Activated T-cell treated with anti-CD3 and anti-CD28 coated beads, Interleukin-2, amount 50 U/mL, for 72 hours (primary cell): Measurements from ENCODE around the gene MAP3K2. TPM values are rescaled to one million over a fixed set of nuclear protein-coding genes. Genes with fewer than 3 reads are reported as not detected.
"Not testable (repeated sequence)": the region's sequence is repeated elsewhere in the genome, so short reads cannot be mapped to it uniquely, and the experiment has no call there.

Experiments
- ATAC-seq, 2 donors: fragments of 150-1000 bp; cut with Tn5 transposase; replicated peaks in 1 of 2; 2 replicates each; pipeline ENCODE4 v1.10.0; 2021; ENCODE audit warnings: moderate library complexity in 2 of 2, mild to moderate bottlenecking in 1 of 2
- DNase-seq, 2 donors: peaks; one replicate each; pipeline ENCODE4 v3.0.0; 2021 to 2022; ENCODE audit warnings: mixed read lengths in 1 of 2
- H3K27ac Mint-ChIP-seq: one replicate; pipeline ENCODE4 v1.8.0; 2022; ENCODE audit warnings: mild to moderate bottlenecking, moderate library complexity, mixed read lengths
- H3K27me3 Mint-ChIP-seq: one replicate; pipeline ENCODE4 v1.8.0; 2022; ENCODE audit warnings: low read depth, mixed read lengths
- H3K36me3 Mint-ChIP-seq, 2 donors: one replicate each; pipeline ENCODE4 v1.8.0; 2022; ENCODE audit warnings: mixed read lengths in 2 of 2, mild to moderate bottlenecking in 1 of 2; ENCODE audit not compliant: insufficient read depth in 2 of 2
- H3K4me1 Mint-ChIP-seq: one replicate; pipeline ENCODE4 v1.8.0; 2022; ENCODE audit warnings: low read depth, mixed read lengths
- H3K4me3 Mint-ChIP-seq, 2 donors: one replicate each; pipeline ENCODE4 v1.8.0; 2022; ENCODE audit warnings: mild to moderate bottlenecking in 2 of 2, mixed read lengths in 2 of 2, moderate library complexity in 2 of 2
- H3K9me3 Mint-ChIP-seq, 2 donors: one replicate each; pipeline ENCODE4 v1.8.0; 2022; ENCODE audit warnings: mixed read lengths in 2 of 2
- total RNA-seq, 2 donors: library from RNA; stranded (reverse); gene quantifications; one replicate each; pipeline ENCODE4 v1.2.3, GENCODE V29; 2022

MAP3K2 gene
- total RNA-seq, 2 donors from 2014 or later, result 48.9 to 49.1 TPM

- no peak for DNase-seq
- Mint-ChIP-seq H3K4me3 (peak overlapping the region; percentile 43 to 73), H3K4me1 (peaks cover 26% of the 10 kb centered on the region), H3K9me3 (no peaks in the 10 kb centered on the region), H3K36me3 (peaks cover 0 to 3% of the 10 kb centered on the region in 2 donors), H3K27me3 (peaks cover 53% of the 10 kb centered on the region), H3K27ac (no peak overlapping the region)
- ATAC-seq, result no peak
Observed at GRCh38 chr2:127416506-127417001, 28.8 kb upstream of the MAP3K2 start.

- Mint-ChIP-seq H3K4me1 (peaks cover 33% of the 10 kb centered on the region), H3K27me3 (peaks cover 46% of the 10 kb centered on the region), H3K27ac (no peak overlapping the region), H3K4me3 (peak overlapping the region; percentile 43 to 73), H3K36me3 (peaks cover 0 to 3% of the 10 kb centered on the region in 2 donors), H3K9me3 (no peaks in the 10 kb centered on the region)
- ATAC-seq (peak; percentile 95 to 97), DNase-seq (peak; percentile 85 to 86)
Observed at GRCh38 chr2:127415593-127416505, 28.1 kb upstream of the MAP3K2 start.

DNA sequence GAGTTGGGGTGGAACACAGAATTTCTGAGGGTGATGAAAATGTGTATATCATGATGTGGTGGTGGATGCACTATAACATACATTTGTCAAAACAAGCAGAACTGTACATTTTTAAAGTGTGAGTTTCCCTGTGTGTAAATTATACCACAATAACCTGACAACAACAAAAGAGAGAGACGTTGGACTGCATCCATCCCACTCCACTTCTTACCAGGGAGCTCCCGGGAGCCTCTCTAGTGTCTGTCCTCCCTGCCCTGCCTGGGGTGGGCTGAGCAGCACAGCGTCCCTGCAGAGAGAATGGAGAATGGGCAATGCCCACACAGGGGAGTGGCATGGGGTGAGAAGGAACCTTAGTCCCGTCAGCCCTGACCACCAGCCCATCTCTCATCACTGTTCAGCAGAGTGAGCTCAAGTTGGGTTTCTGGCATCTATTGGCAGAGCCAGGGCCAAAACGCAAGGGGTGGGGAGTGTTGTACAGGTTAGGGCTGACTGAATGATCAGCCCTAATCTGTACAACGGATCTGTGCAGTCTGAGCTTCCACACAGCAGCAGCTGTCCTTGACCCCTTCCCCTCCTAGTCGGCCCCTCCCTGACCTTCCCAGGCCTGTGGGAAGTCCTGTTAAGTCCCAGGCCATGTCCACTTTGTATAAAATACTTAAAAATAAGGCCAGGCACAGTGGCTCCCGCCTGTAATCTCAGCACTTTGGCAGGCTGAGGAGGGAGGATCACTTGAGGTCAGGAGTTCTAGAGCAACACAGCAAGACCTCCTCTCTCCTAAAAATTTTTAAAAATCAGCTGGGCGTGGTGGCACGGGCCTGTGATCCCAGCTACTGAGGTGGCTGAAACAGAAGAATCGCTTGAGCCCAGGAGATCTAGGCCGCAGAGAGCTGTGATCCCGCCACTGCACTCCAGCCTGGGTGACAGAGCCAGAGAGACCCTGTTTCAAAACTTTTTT is 27.1 kb upstream of the MAP3K2 start:
- peaks cover 43% of the 10 kb centered on the region for H3K4me1 Mint-ChIP-seq
- ATAC-seq (no peak), DNase-seq (no peak)
- no peaks in the 10 kb centered on the region for H3K9me3 Mint-ChIP-seq
- peaks cover 37% of the 10 kb centered on the region for H3K27me3 Mint-ChIP-seq
- H3K36me3 Mint-ChIP-seq, result peaks cover 0 to 3% of the 10 kb centered on the region in 2 donors
- H3K4me3 Mint-ChIP-seq, result peak overlapping the region in 1 of 2 donors; percentile 36
- no peak overlapping the region for H3K27ac Mint-ChIP-seq

- ATAC-seq, result no peak
- no peak for DNase-seq
- Mint-ChIP-seq H3K9me3 (no peaks in the 10 kb centered on the region), H3K27me3 (peaks cover 37% of the 10 kb centered on the region), H3K27ac (no peak overlapping the region), H3K36me3 (peaks cover 0 to 3% of the 10 kb centered on the region in 2 donors), H3K4me1 (peaks cover 48% of the 10 kb centered on the region), H3K4me3 (peak overlapping the region in 1 of 2 donors; percentile 36)
Observed at GRCh38 chr2:127413782-127414637, 26.2 kb upstream of the MAP3K2 start.

DNA sequence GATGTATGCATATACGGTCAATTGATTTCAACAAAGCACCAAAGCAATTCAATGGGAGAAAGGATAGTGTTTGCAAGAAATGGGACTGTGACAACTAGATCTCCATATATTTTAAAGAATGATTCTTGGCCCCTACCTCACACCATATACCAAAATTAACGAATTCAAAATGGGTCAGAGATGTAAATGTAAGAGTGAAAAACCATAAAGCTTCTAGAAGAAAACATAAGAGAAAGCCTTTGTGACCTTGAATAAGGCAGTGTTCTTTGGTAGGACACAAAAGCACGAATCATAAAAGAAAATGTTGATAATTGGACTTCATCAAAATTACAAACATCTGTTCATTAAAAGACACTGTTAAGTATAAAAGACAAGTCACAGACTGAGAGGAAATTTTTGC is 25.4 kb upstream of the MAP3K2 start:
- no peak overlapping the region for H3K27ac Mint-ChIP-seq
- H3K9me3 Mint-ChIP-seq, result no peaks in the 10 kb centered on the region
- H3K4me1 Mint-ChIP-seq, result peaks cover 51% of the 10 kb centered on the region
- DNase-seq (no peak), ATAC-seq (no peak)
- H3K27me3 Mint-ChIP-seq, result peaks cover 36% of the 10 kb centered on the region
- H3K4me3 Mint-ChIP-seq, result no peak overlapping the region
- peaks cover 0 to 3% of the 10 kb centered on the region in 2 donors for H3K36me3 Mint-ChIP-seq

- no peak overlapping the region for H3K27ac Mint-ChIP-seq
- H3K36me3 Mint-ChIP-seq, result peaks cover 0 to 3% of the 10 kb centered on the region in 2 donors
- no peaks in the 10 kb centered on the region for H3K9me3 Mint-ChIP-seq
- peaks cover 42% of the 10 kb centered on the region for H3K4me1 Mint-ChIP-seq
- H3K27me3 Mint-ChIP-seq, result peaks cover 22% of the 10 kb centered on the region
- ATAC-seq (no peak), DNase-seq (no peak)
- peak overlapping the region; percentile 1 to 69 for H3K4me3 Mint-ChIP-seq
Observed at GRCh38 chr2:127411653-127412369, 24.0 kb upstream of the MAP3K2 start.

DNA sequence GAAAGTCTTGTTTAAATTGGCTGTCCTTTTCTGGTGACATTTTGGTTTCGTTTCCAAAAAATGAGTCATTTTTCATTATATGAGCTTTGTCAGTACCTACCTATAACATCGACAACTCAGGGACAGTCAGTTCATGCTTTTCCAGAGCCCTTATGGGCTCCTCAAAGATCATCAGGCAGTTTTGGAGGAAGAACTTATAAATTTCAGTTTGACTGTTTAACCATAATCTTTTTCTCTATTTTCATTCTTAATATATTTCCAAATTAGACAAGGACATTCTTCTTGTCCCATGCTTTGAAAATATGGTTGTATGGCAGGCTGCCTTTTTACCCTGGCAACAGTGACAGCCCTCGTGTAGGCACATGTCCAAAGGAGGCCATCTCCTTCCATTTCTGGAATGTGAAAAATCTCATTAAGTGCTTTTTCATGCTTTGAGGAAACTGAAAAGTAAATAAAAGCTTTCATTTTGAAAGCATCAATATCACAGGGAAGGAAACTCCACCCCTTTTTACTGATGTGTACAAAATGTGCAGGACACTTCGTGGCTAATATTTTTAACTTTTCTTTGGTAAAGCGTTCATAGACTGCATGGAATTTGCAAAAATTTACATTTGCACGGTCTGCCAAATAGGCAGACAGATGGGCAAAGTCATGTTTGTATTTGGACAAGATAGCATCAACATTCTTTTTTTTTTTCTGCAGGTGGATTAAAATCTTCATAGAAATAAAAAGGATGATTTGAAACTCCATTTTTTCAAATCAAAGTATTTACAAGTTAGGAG is 23.3 kb upstream of the MAP3K2 start:
- Mint-ChIP-seq H3K27me3 (peaks cover 20% of the 10 kb centered on the region), H3K4me3 (peak overlapping the region; percentile 69 to 85), H3K36me3 (peaks cover 0 to 3% of the 10 kb centered on the region in 2 donors), H3K4me1 (peaks cover 34% of the 10 kb centered on the region), H3K9me3 (no peaks in the 10 kb centered on the region), H3K27ac (peak overlapping the region; percentile 92)
- no peak for DNase-seq
- peak; percentile 51 to 55 for ATAC-seq

DNA sequence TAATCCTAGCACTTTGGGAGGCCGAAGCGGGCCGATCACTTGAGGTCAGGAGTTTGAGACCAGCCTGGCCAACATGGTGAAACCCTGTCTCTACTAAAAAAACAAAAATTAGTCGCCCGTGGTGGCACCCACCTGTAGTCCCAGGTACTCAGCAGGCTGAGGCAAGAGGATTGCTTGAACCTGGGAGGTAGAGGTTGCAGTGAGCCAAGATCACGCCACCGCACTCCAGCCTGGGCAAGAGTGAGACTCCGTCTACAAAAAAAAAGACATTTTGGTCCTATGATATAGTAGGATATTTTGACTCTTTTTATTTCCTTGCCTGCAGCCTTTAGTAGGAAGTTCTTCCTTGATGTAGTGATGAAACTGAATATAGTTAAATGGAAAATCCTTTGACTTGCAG is 21.9 kb upstream of the MAP3K2 start:
- not testable (repeated sequence) for H3K9me3 Mint-ChIP-seq, H3K27ac Mint-ChIP-seq, H3K36me3 Mint-ChIP-seq, ATAC-seq, DNase-seq
- Mint-ChIP-seq H3K27me3 (peaks cover 20% of the 10 kb centered on the region), H3K4me3 (peak overlapping the region; percentile 5 to 43), H3K4me1 (peaks cover 30% of the 10 kb centered on the region)

GRCh38 chr2:127408807-127409099 is 21.0 kb upstream of the MAP3K2 start:
- no peak overlapping the region for H3K27ac Mint-ChIP-seq
- no peaks in the 10 kb centered on the region for H3K9me3 Mint-ChIP-seq
- H3K36me3 Mint-ChIP-seq, result peaks cover 0 to 3% of the 10 kb centered on the region in 2 donors
- peaks cover 30% of the 10 kb centered on the region for H3K4me1 Mint-ChIP-seq
- peaks cover 16% of the 10 kb centered on the region for H3K27me3 Mint-ChIP-seq
- peak overlapping the region; percentile 65 to 73 for H3K4me3 Mint-ChIP-seq
- DNase-seq (no peak), ATAC-seq (no peak)

DNA sequence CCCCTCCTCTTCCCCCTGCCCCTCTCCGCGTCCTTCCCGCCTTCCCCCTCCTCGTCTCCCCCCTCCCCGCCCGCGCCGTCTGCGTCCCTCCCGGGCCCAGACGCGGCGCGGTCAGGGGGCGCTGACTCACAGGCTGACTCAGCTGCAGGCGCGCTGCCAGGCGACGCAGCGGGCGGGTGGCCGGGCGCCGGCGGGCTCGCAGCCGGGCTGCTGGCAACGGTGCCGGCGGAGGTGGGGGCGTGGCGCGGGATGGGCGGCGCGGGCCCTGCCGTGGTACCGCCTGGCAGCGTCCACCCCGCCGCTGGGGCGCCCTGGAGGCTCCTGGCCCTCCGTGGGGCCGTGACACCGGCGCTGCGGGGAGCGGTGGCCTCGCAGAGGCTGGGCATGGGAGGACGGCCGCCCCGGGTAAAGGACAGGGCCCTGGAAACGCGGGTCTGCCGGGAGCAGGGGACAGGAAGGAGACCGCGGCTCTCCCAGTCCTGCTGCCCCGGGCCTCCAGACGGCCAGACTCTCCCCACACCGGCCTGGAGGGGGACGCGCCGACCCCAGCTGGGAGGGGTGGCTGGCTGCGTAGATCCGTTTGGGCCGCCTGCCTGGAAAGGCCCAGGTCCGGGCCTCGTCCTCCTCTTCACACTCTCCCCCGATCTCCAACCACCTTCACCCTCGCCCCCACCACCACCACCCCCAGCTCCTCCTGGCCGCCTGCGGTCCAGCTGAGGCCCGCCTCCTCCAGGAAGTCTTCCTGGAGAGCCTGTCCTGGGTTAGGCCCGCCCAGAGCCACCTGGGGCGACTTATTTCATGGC is 20.4 kb upstream of the MAP3K2 start:
- peaks cover 0 to 3% of the 10 kb centered on the region in 2 donors for H3K36me3 Mint-ChIP-seq
- ATAC-seq, result peak; percentile 93 to 95
- H3K4me1 Mint-ChIP-seq, result peaks cover 25% of the 10 kb centered on the region
- no peaks in the 10 kb centered on the region for H3K9me3 Mint-ChIP-seq
- peak overlapping the region; percentile 66 to 73 for H3K4me3 Mint-ChIP-seq
- H3K27me3 Mint-ChIP-seq, result peaks cover 16% of the 10 kb centered on the region
- DNase-seq, result peak; percentile 93 to 94
- H3K27ac Mint-ChIP-seq, result no peak overlapping the region

GRCh38 chr2:127407661-127408003 is 19.9 kb upstream of the MAP3K2 start:
- peaks cover 0 to 2% of the 10 kb centered on the region in 2 donors for H3K36me3 Mint-ChIP-seq
- peak overlapping the region; percentile 60 to 66 for H3K4me3 Mint-ChIP-seq
- DNase-seq (no peak), ATAC-seq (peak; percentile 41 to 45)
- no peaks in the 10 kb centered on the region for H3K9me3 Mint-ChIP-seq
- peaks cover 25% of the 10 kb centered on the region for H3K4me1 Mint-ChIP-seq
- H3K27me3 Mint-ChIP-seq, result peaks cover 15% of the 10 kb centered on the region
- no peak overlapping the region for H3K27ac Mint-ChIP-seq
